Small intestine (tissue), 7 donors: ENCODE measurements around the gene GALNT18. TPM values are rescaled to one million over a fixed set of nuclear protein-coding genes. Genes with fewer than 3 reads are reported as not detected.

Experiments
- DNase-seq, 2 donors: peaks; one replicate each; pipeline versions ENCODE4 v3.0.0 to v3.0.0-alpha.2; 2013
- FAIRE-seq: peaks from 2 replicates; lab custom pipeline; 2012; peaks lifted over from hg19 to GRCh38; lab: Jason Lieb, UNC
- H3K27ac ChIP-seq, 3 donors: one replicate each; pipeline ENCODE4 v1.5.1; 2013; ENCODE audit warnings: low read length in 2 of 3, mild to moderate bottlenecking in 2 of 3, control low read depth in 1 of 3, inconsistent platforms in 1 of 3, low read depth in 1 of 3, moderate library complexity in 1 of 3
- H3K27me3 ChIP-seq, 3 donors: one replicate each; pipeline ENCODE4 v1.6.1; 2013; ENCODE audit warnings: low read length in 3 of 3, inconsistent platforms in 1 of 3; ENCODE audit not compliant: control insufficient read depth in 3 of 3, insufficient read depth in 3 of 3
- H3K36me3 ChIP-seq, 3 donors: one replicate each; pipeline ENCODE4 v1.6.1; 2013; ENCODE audit warnings: low read length in 3 of 3, inconsistent platforms in 1 of 3, low read depth in 1 of 3, mild to moderate bottlenecking in 1 of 3, moderate library complexity in 1 of 3; ENCODE audit not compliant: control insufficient read depth in 3 of 3, insufficient read depth in 2 of 3
- H3K4me1 ChIP-seq, 3 donors: one replicate each; pipeline ENCODE4 v1.6.1; 2013; ENCODE audit warnings: low read length in 2 of 3, inconsistent platforms in 1 of 3, low read depth in 1 of 3, mild to moderate bottlenecking in 1 of 3, moderate library complexity in 1 of 3; ENCODE audit not compliant: control insufficient read depth in 3 of 3, insufficient read depth in 2 of 3
- H3K4me3 ChIP-seq, 3 donors: one replicate each; pipeline ENCODE4 v1.5.1; 2013; ENCODE audit warnings: low read length in 3 of 3, control low read depth in 1 of 3, inconsistent platforms in 1 of 3, low read depth in 1 of 3, mild to moderate bottlenecking in 1 of 3, moderate library complexity in 1 of 3
- H3K9me3 ChIP-seq, 2 donors: one replicate each; pipeline ENCODE4 v1.6.1; 2013; ENCODE audit warnings: low read depth in 1 of 2, low read length in 1 of 2; ENCODE audit not compliant: control insufficient read depth in 2 of 2, insufficient read depth in 1 of 2
- WGBS, 3 donors: extraction: QIAGEN DNeasy Blood & Tissue Kit; methylation state at CpG; one replicate each; pipeline ENCODE4 v1.1.7; 2013; 5-methylcytosine and 5-hydroxymethylcytosine counted together
- polyA plus RNA-seq, 4 donors: library from polyadenylated mRNA; stranded (reverse) in 3 of 4; unstranded in 1 of 4; fragments of 200-250 nt in 3 of 4; fragments of 120-200 nt in 1 of 4; gene quantifications; one replicate each; pipeline versions ENCODE4 v1.2.1 to v1.2.3, GENCODE V29; 2013
- donor health status: healthy with polysubstance abuse.
- donor health status: control.
- donor health status: control.
- donor health status: Bipolar disorder and iron deficiency.
- donor health status: healthy.

Gene GALNT18
- polyA plus RNA-seq, 4 donors: 0.45 to 18.9 (median 1.5) TPM

DNA sequence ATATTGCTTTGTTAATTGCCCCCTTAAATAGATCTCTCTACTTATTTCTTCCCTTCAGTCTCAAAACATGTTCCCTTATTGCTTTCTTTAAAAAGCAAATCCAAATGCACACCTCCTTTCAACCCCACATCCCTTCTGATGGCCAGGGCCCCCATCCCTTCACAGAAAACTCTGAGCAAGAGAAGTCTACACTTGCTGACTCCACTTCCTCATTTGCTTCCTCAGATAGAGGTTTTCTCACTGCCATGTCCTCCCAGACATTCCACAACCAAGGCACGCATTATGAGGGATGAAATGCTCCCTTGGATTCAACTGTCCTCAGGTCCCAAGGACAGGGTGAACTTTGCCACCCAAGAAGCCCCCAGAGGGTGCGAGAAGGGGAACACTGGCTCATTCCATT, 311.9 kb downstream of the GALNT18 start:
- H3K27ac ChIP-seq: no peak overlapping the region

DNA sequence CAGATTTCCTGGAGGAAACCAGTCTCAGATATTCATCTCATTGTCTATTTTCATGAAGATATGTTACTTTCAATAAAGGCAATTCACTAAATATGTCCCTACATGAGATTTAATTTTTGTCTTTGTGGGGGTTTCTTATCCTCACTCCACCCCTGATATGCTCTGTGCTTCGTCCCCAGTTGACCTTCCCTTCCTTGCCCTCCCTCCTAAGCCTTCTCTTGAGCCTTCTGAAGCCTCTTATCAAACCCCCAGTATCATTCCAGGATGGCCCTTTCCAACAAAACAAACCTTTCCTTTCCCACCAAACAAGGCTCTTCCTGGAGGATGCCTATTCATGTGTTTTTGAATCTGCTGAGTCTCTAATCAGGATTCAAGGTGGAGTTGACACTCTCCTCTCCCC, 313.6 kb downstream of the GALNT18 start:
- Histone ChIP-seq H3K36me3 (no peaks in the 10 kb centered on the region), H3K4me3 (no peak overlapping the region), H3K27ac (no peak overlapping the region), H3K9me3 (no peaks in the 10 kb centered on the region), H3K4me1 (no peaks in the 10 kb centered on the region), H3K27me3 (peaks cover 0 to 8% (median 0%) of the 10 kb centered on the region in 3 donors)
- FAIRE-seq (no peak), DNase-seq (no peak)
- WGBS, 3 donors: 24 to 62% (median 32%) methylated on average over 1 of the region's 1 CpG

More for the DNA sequence above, 311.9 kb downstream of the GALNT18 start:
- WGBS, 3 donors: 86 to 93% (median 87%) methylated on average over 2 of the region's 2 CpGs
- no peaks in the 10 kb centered on the region for H3K9me3 ChIP-seq
- peaks cover 0 to 8% (median 0%) of the 10 kb centered on the region in 3 donors for H3K27me3 ChIP-seq
- no peak for DNase-seq
- H3K4me1 ChIP-seq: no peaks in the 10 kb centered on the region
- no peak overlapping the region for H3K4me3 ChIP-seq
- FAIRE-seq: no peak
- H3K36me3 ChIP-seq: no peaks in the 10 kb centered on the region

DNA sequence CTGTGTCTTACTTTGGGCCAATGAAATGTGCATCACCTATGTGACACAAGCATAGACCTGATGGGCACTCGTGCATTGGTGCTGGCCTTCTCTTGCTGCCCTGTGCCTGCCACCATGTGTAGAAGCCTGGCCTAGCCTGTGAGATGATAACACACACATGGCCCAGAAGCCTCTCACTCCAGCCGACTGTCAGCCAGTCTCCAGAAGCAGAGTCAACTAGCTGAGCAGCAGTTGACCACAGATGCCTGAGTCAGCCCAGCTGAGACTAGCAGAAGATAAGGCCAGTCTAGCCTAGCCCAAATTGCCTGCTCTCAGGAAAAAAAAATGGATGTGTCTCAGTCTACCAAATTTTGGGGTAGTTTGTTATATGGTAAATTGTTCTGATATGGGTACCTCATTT, 314.9 kb downstream of the GALNT18 start:
- Histone ChIP-seq H3K9me3 (no peaks in the 10 kb centered on the region), H3K36me3 (no peaks in the 10 kb centered on the region), H3K4me1 (no peaks in the 10 kb centered on the region), H3K27ac (no peak overlapping the region), H3K4me3 (no peak overlapping the region), H3K27me3 (peaks cover 0 to 5% (median 0%) of the 10 kb centered on the region in 3 donors)
- no peak for FAIRE-seq
- DNase-seq: no peak
- WGBS, 3 donors: 60 to 84% (median 77%) methylated on average over 2 of the region's 2 CpGs

DNA sequence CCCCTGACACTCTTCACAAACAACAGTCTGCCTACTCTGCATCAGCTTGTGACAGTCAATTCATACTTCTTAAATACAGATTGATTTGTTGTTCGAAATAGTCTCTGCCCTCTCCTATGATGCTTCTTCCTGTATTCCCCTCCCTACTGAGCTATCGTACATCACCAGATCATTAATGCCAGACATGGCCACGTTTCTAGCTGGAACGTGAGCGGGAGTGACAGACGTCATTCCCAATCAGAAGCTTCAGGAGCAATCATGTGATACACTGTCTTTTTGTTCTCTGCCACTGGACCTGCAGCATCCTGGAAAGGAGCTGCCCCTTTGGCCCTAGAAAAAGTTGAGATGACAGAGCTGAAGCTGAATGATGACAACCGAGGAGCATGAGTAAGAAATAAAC, 317.3 kb downstream of the GALNT18 start:
- WGBS, 3 donors: 71 to 79% (median 74%) methylated on average over 7 of the region's 7 CpGs
- Histone ChIP-seq H3K36me3 (no peaks in the 10 kb centered on the region), H3K27me3 (peaks cover 0 to 5% (median 0%) of the 10 kb centered on the region in 3 donors), H3K4me3 (no peak overlapping the region), H3K27ac (no peak overlapping the region), H3K9me3 (no peaks in the 10 kb centered on the region), H3K4me1 (no peaks in the 10 kb centered on the region)
- FAIRE-seq (no peak), DNase-seq (no peak)

DNA sequence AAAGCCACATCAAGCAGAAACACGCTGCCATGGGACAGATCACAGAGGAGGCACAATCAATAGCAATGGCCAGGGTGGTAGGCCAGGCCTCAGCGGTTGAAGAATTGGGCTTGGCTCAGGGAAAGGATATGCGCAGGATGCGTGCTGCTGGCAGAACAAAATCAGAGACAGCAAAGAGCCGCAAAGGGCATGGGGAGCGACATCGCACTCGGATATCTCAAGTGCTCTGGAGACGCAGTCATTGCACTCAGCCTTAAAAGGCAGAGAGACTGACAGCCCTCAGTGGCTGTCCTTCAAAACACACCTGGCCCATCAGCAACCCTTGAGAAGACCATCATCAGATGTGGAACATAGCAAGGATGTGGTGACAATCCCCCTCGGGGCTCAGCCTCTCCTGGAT, 319.2 kb downstream of the GALNT18 start:
- WGBS, 3 donors: 85 to 90% (median 87%) methylated on average over 10 of the region's 10 CpGs
- Histone ChIP-seq H3K36me3 (no peaks in the 10 kb centered on the region), H3K4me1 (no peaks in the 10 kb centered on the region), H3K9me3 (no peaks in the 10 kb centered on the region), H3K27me3 (no peaks in the 10 kb centered on the region), H3K4me3 (no peak overlapping the region), H3K27ac (no peak overlapping the region)
- DNase-seq (no peak), FAIRE-seq (no peak)

DNA sequence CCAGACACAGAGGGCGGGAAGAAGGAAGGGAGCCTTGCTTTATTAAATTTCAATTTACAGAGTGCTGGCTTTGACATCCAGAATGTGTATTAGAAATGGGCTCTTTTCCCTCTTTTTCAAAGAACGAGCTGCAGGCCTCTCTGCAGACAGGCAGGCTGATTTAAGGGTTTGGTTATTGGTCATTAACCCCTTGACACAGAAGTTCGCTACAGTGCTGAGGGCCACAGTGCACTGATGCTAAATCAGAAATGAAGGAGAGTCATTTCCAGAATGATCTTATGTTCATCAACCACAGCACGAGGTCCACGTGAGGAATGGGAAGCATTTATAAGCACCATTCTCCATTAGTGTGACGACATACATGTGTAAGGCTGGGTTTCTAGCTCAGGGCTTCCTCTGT, 320.6 kb downstream of the GALNT18 start:
- 70 to 83% (median 71%) methylated on average over 6 of the region's 6 CpGs for WGBS, 3 donors
- H3K4me1 ChIP-seq: no peaks in the 10 kb centered on the region

DNA sequence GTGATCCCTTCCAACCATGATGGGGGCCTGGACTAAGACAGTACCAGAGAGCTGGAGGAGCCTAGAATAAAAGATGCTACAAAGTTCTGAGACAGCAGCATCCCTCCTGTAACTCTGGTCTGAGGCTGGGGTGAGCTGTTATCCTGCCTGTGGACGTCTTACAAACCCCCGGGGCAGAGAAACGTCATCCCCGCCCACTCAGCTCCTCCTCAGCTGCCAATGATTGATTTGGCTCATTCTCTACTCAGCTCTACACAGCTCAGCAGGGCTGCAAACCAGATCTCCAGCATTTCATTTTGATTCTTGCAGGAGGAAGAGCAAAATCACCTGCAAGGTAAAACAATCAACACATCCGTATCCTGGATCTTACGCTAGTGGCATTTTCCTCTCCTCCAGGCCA, 324.2 kb downstream of the GALNT18 start:
- no peak overlapping the region for H3K4me3 ChIP-seq
- 31 to 48% (median 46%) methylated on average over 6 of the region's 6 CpGs for WGBS, 3 donors
- no peaks in the 10 kb centered on the region for H3K36me3 ChIP-seq
- no peaks in the 10 kb centered on the region for H3K27me3 ChIP-seq
- no peaks in the 10 kb centered on the region for H3K4me1 ChIP-seq
- DNase-seq (no peak), FAIRE-seq (no peak)
- H3K27ac ChIP-seq: no peak overlapping the region
- no peaks in the 10 kb centered on the region for H3K9me3 ChIP-seq

More for the DNA sequence above, 320.6 kb downstream of the GALNT18 start:
- H3K27ac ChIP-seq: no peak overlapping the region
- no peaks in the 10 kb centered on the region for H3K9me3 ChIP-seq
- H3K36me3 ChIP-seq: no peaks in the 10 kb centered on the region
- no peak overlapping the region for H3K4me3 ChIP-seq
- H3K27me3 ChIP-seq: no peaks in the 10 kb centered on the region
- FAIRE-seq: no peak
- no peak for DNase-seq

DNA sequence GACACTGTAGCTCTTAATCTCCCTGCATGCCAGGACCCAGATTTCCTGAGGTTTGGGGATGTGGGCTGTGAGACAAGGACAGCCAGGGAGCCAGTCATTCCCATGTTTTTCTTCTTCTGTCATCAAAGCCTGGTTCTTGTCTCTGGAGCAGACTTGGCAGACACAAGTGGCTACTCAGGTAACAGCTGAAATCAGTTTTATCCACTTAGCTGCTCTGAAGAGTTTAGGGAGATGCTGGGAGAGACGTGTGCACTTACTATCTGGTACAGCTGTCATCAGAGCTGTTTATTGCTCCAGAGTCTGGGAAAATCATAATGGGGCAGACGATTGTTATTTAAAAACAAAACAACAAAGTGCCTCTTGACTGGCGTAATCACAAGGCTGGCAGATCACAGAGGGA, 325.4 kb downstream of the GALNT18 start:
- FAIRE-seq (no peak), DNase-seq (no peak)
- no peaks in the 10 kb centered on the region for H3K9me3 ChIP-seq
- no peaks in the 10 kb centered on the region for H3K4me1 ChIP-seq
- no peaks in the 10 kb centered on the region for H3K36me3 ChIP-seq
- H3K4me3 ChIP-seq: no peak overlapping the region
- WGBS, 3 donors: 43 to 62% (median 45%) methylated on average over 3 of the region's 3 CpGs
- no peaks in the 10 kb centered on the region for H3K27me3 ChIP-seq
- H3K27ac ChIP-seq: no peak overlapping the region

DNA sequence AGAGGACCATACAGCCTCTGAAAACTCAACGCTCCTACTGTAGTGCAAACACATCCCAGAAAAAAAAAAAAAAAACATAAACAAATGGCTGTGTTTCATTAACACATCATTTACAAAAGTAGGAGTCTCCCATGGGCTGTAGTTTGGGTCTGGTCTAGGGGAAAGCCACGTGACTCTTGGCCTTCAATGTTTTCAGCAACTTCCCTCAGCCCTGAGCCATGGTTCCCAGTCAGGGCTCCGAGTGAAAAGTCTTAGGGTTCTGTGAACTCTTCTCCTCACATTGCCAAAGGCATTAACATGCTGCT, 327.3 kb downstream of the GALNT18 start:
- H3K9me3 ChIP-seq: no peaks in the 10 kb centered on the region
- no peaks in the 10 kb centered on the region for H3K4me1 ChIP-seq
- H3K4me3 ChIP-seq: no peak overlapping the region
- FAIRE-seq (no peak), DNase-seq (no peak)
- no peaks in the 10 kb centered on the region for H3K36me3 ChIP-seq
- H3K27ac ChIP-seq: no peak overlapping the region
- H3K27me3 ChIP-seq: no peaks in the 10 kb centered on the region
- 48 to 62% (median 53%) methylated on average over 3 of the region's 3 CpGs for WGBS, 3 donors
